NCI-H1105 treated with DMSO at 0.1 percent for 48 hours (cell line): ENCODE results near the gene KIRREL2.
"Not testable (repeated sequence)": the region's sequence is repeated elsewhere in the genome, so short reads cannot be mapped to it uniquely, and the experiment has no call there.

Experiments used
- DNase-seq: peaks from one replicate; lab custom pipeline; 2025; lab: John Stamatoyannopoulos, UW

Gene KIRREL2

GRCh38 chr19:35899547-35900214 is 43.0 kb downstream of the KIRREL2 start:
- DNase-seq: peak; percentile 69

GRCh38 chr19:35901055-35901644 is 44.4 kb downstream of the KIRREL2 start:
- DNase-seq: no peak

GRCh38 chr19:35901854-35902661 is 45.3 kb downstream of the KIRREL2 start, which contains the start of gene HCST:
TSS of gene HCST (plus strand) at chr19:35902529. CDS start at chr19:35902594, 65 bp downstream.
- DNase-seq: no peak

GRCh38 chr19:35902870-35903475 is 46.3 kb downstream of the KIRREL2 start:
- DNase-seq: no peak

- DNase-seq: no peak
Measured at GRCh38 chr19:35903550-35904179, 47.0 kb downstream of the KIRREL2 start.

- DNase-seq: no peak
Measured at GRCh38 chr19:35904311-35905068, 47.8 kb downstream of the KIRREL2 start.

- DNase-seq: no peak
Measured at GRCh38 chr19:35905178-35905727, 48.5 kb downstream of the KIRREL2 start.

GRCh38 chr19:35907377-35907745 is 50.6 kb downstream of the KIRREL2 start:
- no peak for DNase-seq

GRCh38 chr19:35908010-35908441 is 51.3 kb downstream of the KIRREL2 start, which contains the start of gene TYROBP:
TSS of gene TYROBP (minus strand) at chr19:35908295. CDS start at chr19:35908228, 67 bp downstream.
- no peak for DNase-seq

GRCh38 chr19:35908973-35909683 is 52.4 kb downstream of the KIRREL2 start:
- DNase-seq: no peak

GRCh38 chr19:35909684-35910035 is 52.9 kb downstream of the KIRREL2 start:
- DNase-seq: no peak

GRCh38 chr19:35910355-35910754 is 53.6 kb downstream of the KIRREL2 start:
- DNase-seq: not testable (repeated sequence)

GRCh38 chr19:35911173-35911572 is 54.5 kb downstream of the KIRREL2 start:
- DNase-seq: no peak

- peak; percentile 40 for DNase-seq
Measured at GRCh38 chr19:35911790-35912189, 55.1 kb downstream of the KIRREL2 start.

GRCh38 chr19:35913589-35913988 is 56.9 kb downstream of the KIRREL2 start:
- no peak for DNase-seq

- DNase-seq: no peak
Measured at GRCh38 chr19:35915443-35915842, 58.7 kb downstream of the KIRREL2 start.
